Measurements from ENCODE around the gene CELF5.
"Not testable (repeated sequence)": the region's sequence is repeated elsewhere in the genome, so short reads cannot be mapped to it uniquely, and the experiment has no call there.

GRCh38 chr19:3334749-3335430 lies 110.4 kb downstream of the CELF5 start:
- TF ChIP-seq CTCF, POLR2A (IDR thresholded peaks at IDR 0.05): not testable (repeated sequence)
